ENCODE data around the gene ATRAID. TPM values are rescaled to one million over a fixed set of nuclear protein-coding genes. Genes with fewer than 3 reads are reported as not detected.

ATRAID gene
- total RNA-seq, 1 donor from 2014 or later = 80.9 TPM

Other genes with a start within 250 kb of the ATRAID start
- gene MAPRE3, start 241.4 kb upstream of the ATRAID start, total RNA-seq = 2.2 and 3.4 TPM in 2 replicates
- gene TMEM214, start 179.1 kb upstream of the ATRAID start, total RNA-seq = 117 and 125 TPM in 2 replicates
- 11.1 and 14.2 TPM in 2 replicates for gene AGBL5, start 160.4 kb upstream of the ATRAID start, total RNA-seq
- 390 and 415 TPM in 2 replicates for gene OST4, start 140.4 kb upstream of the ATRAID start, total RNA-seq
- 1.4 and 1.7 TPM in 2 replicates for gene EMILIN1, start 133.4 kb upstream of the ATRAID start, total RNA-seq
- 12.4 and 14.3 TPM in 2 replicates for gene KHK, start 125.3 kb upstream of the ATRAID start, total RNA-seq
- 3.5 and 3.9 TPM in 2 replicates for gene CGREF1, start 92.9 kb upstream of the ATRAID start, total RNA-seq
- gene ABHD1, start 88.2 kb upstream of the ATRAID start, total RNA-seq = 0.24 and 0.54 TPM in 2 replicates
- 81.2 and 82.7 TPM in 2 replicates for gene PREB, start 77.4 kb upstream of the ATRAID start, total RNA-seq
- gene PRR30, start 72.6 kb upstream of the ATRAID start, total RNA-seq = not detected in 2 replicates
- gene TCF23, start 63.0 kb upstream of the ATRAID start, total RNA-seq = 0.05 TPM in 2 replicates
- 46.8 and 54.6 TPM in 2 replicates for gene SLC5A6, start 227 bp downstream of the ATRAID start, total RNA-seq
- gene CAD, start 5.3 kb downstream of the ATRAID start, total RNA-seq = 68.3 and 72.3 TPM in 2 replicates
- gene SLC30A3, start 51.0 kb downstream of the ATRAID start, total RNA-seq = 0.64 and 0.68 TPM in 2 replicates
- gene DNAJC5G, start 63.4 kb downstream of the ATRAID start, total RNA-seq = not detected in 2 replicates
- 0.10 TPM in 1 of 2 replicates, not detected in the other for gene TRIM54, start 70.4 kb downstream of the ATRAID start, total RNA-seq
- 1.6 and 2.6 TPM in 2 replicates for gene UCN, start 96.4 kb downstream of the ATRAID start, total RNA-seq
- gene MPV17, start 111.1 kb downstream of the ATRAID start, total RNA-seq = 97.0 and 105 TPM in 2 replicates
- 70.0 and 77.4 TPM in 2 replicates for gene GTF3C2, start 144.7 kb downstream of the ATRAID start, total RNA-seq
- gene EIF2B4, start 158.3 kb downstream of the ATRAID start, total RNA-seq = 48.3 and 48.7 TPM in 2 replicates
- 128 and 129 TPM in 2 replicates for gene SNX17, start 158.6 kb downstream of the ATRAID start, total RNA-seq
- gene ZNF513, start 168.7 kb downstream of the ATRAID start, total RNA-seq = 19.7 and 20.2 TPM in 2 replicates
- 102 and 105 TPM in 2 replicates for gene PPM1G, start 197.6 kb downstream of the ATRAID start, total RNA-seq
- gene NRBP1, start 216.6 kb downstream of the ATRAID start, total RNA-seq = 100 and 104 TPM in 2 replicates
- 4.8 and 5.5 TPM in 2 replicates for gene KRTCAP3, start 230.3 kb downstream of the ATRAID start, total RNA-seq